Measurements from ENCODE around the gene SWI5. TPM values are rescaled to one million over a fixed set of nuclear protein-coding genes. Genes with fewer than 3 reads are reported as not detected.

The SWI5 gene
- total RNA-seq, 1 experiment from 2014 or later = 22.4 TPM

DNA sequence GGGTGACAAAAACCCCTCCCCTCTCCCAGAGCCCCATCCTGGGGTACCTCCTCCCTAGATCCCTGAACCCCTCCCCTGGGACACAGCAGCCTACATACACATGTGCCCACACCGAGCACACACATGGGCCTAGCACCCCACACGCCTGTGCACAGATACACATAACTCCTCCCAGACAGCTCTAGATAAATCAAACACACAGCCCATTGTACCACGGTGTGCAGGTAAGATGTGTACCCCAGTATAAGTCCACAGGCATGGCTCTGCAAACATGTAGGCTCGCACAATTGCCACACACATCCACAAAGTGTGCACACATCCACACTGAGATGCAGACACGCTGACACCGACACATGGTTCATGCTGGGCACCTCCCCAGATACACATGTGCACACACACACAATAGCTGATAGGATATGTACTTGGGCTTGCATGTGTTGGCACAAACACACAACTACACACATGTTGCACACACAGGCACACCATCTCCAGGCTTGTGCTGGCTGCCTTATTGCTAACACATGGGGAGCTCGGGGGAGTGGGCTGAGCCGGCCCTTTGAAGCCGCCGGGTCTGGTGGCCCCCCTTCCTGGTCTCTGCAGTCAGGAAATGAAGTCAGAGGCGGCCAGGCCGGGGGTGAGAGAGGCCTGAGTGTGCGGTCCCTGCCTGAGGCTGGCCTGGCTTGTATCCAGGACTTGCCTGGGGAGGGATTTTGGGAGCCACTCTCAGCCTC lies 30.5 kb upstream of the SWI5 start:
- Histone ChIP-seq H3K36me3 (ENCODE audit: control insufficient read depth in 1 of 2, insufficient read depth in 2 of 2, low read length in 2 of 2) (no peaks in the 10 kb centered on the region), H2AFZ (ENCODE audit: low read depth, low read length, poor library complexity, severe bottlenecking) (no peak overlapping the region), H3K4me2 (ENCODE audit: low read length) (no peak overlapping the region), H3K79me2 (ENCODE audit: insufficient read depth, low read length) (no peaks in the 10 kb centered on the region), H3K27ac (ENCODE audit: low read depth, low read length) (no peak overlapping the region), H3K9ac (ENCODE audit: low read length) (no peak overlapping the region), H3K4me3 (replicated peaks in 1 of 2; ENCODE audit: low read depth in 1 of 2, low read length in 2 of 2) (no peak overlapping the region), H3K4me1 (ENCODE audit: control insufficient read depth in 1 of 2, insufficient read depth in 2 of 2, low read length in 2 of 2) (peaks cover 4 to 8% of the 10 kb centered on the region in 2 experiments; a peak in 3 of 4 replicates), H3K9me3 (ENCODE audit: control insufficient read depth in 1 of 2, insufficient read depth in 1 of 2, low read depth in 1 of 2, low read length in 2 of 2) (no peaks in the 10 kb centered on the region), H3K9me2 (ENCODE audit: insufficient read depth) (no peaks in the 10 kb centered on the region), H3K27me3 (ENCODE audit: insufficient read depth, low read length) (no peaks in the 10 kb centered on the region), H4K20me1 (ENCODE audit: insufficient read depth) (no peaks in the 10 kb centered on the region)
- DNase-seq (ENCODE audit: low read depth, low spot score) (no peak), ATAC-seq (no peak)
- ChIA-PET POLR2A (no interaction called here), RAD21 (ENCODE audit: low non-redundant PET in 1 of 2, low total read pairs in 2 of 2, uncharacterized antibody in 2 of 2, unreplicated experiment in 2 of 2) (no interaction called here), CTCF (no interaction called here)
- BruUV-seq (replicated peaks) = no TSS peak
- TF ChIP-seq ELF1 (IDR thresholded peaks at IDR 0.05; ENCODE audit: borderline replicate concordance, low read depth) (no peak), TCF7L2 (IDR thresholded peaks at IDR 0.05; ENCODE audit: borderline replicate concordance, extremely low read depth, insufficient read depth, insufficient read length) (peak; percentile 59)
- intact Hi-C loops (cut with micrococcal nuclease) = no loop called here

GRCh38 chr9:128246471-128246870 lies 29.6 kb upstream of the SWI5 start:
- Histone ChIP-seq H4K20me1 (ENCODE audit: insufficient read depth) (no peaks in the 10 kb centered on the region), H3K9me2 (ENCODE audit: insufficient read depth) (no peaks in the 10 kb centered on the region), H3K79me2 (ENCODE audit: insufficient read depth, low read length) (no peaks in the 10 kb centered on the region; the same call in 1 of the 2 replicates), H3K4me1 (ENCODE audit: control insufficient read depth in 1 of 2, insufficient read depth in 2 of 2, low read length in 2 of 2) (peaks cover 5 to 12% of the 10 kb centered on the region in 2 experiments; a peak in 3 of 4 replicates), H3K4me3 (replicated peaks in 1 of 2; ENCODE audit: low read depth in 1 of 2, low read length in 2 of 2) (no peak overlapping the region), H3K36me3 (ENCODE audit: control insufficient read depth in 1 of 2, insufficient read depth in 2 of 2, low read length in 2 of 2) (no peaks in the 10 kb centered on the region), H3K4me2 (ENCODE audit: low read length) (no peak overlapping the region), H3K9me3 (ENCODE audit: control insufficient read depth in 1 of 2, insufficient read depth in 1 of 2, low read depth in 1 of 2, low read length in 2 of 2) (no peaks in the 10 kb centered on the region), H2AFZ (ENCODE audit: low read depth, low read length, poor library complexity, severe bottlenecking) (no peak overlapping the region), H3K9ac (ENCODE audit: low read length) (no peak overlapping the region), H3K27ac (ENCODE audit: low read depth, low read length) (no peak overlapping the region), H3K27me3 (ENCODE audit: insufficient read depth, low read length) (no peaks in the 10 kb centered on the region)
- no TSS peak for BruUV-seq (replicated peaks)
- ChIA-PET POLR2A (no interaction called here), RAD21 (ENCODE audit: low non-redundant PET in 1 of 2, low total read pairs in 2 of 2, uncharacterized antibody in 2 of 2, unreplicated experiment in 2 of 2) (no interaction called here), CTCF (no interaction called here)
- ATAC-seq (no peak), DNase-seq (ENCODE audit: low read depth, low spot score) (no peak)
- intact Hi-C loops (cut with micrococcal nuclease) = no loop called here
- TF ChIP-seq EGR1 (IDR thresholded peaks at IDR 0.05; ENCODE audit: low read depth) = no peak
- no peak for TF ChIP-seq ZBTB33 (IDR thresholded peaks at IDR 0.05; ENCODE audit: extremely low read depth, insufficient replicate concordance, low read length)
- no peak for TF ChIP-seq ELF1 (IDR thresholded peaks at IDR 0.05; ENCODE audit: borderline replicate concordance, low read depth)
- TF ChIP-seq, protein P1, sequence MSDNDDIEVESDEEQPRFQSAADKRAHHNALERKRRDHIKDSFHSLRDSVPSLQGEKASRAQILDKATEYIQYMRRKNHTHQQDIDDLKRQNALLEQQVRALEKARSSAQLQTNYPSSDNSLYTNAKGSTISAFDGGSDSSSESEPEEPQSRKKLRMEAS (IDR thresholded peaks at IDR 0.05) = no peak
- TF ChIP-seq POLR2A (IDR thresholded peaks at IDR 0.05; ENCODE audit: borderline replicate concordance, extremely low read depth, insufficient read depth, insufficient read length) = no peak
- no peak for TF ChIP-seq SRF (IDR thresholded peaks at IDR 0.05; ENCODE audit: low read depth)
- no peak for TF ChIP-seq SP1 (IDR thresholded peaks at IDR 0.05; ENCODE audit: low read depth)
- no peak for TF ChIP-seq POLR2AphosphoS5 (IDR thresholded peaks at IDR 0.05; ENCODE audit: low read depth, low read length)
- TF ChIP-seq RAD21 (IDR thresholded peaks at IDR 0.05; ENCODE audit: low read depth) = no peak
- TF ChIP-seq YY1 (IDR thresholded peaks at IDR 0.05; ENCODE audit: extremely low read depth, insufficient replicate concordance, low read depth, low read length) = no peak
- TF ChIP-seq FOSL1 (IDR thresholded peaks at IDR 0.05; ENCODE audit: low read depth) = no peak
- no peak for TF ChIP-seq EZH2phosphoT487 (IDR thresholded peaks at IDR 0.05; ENCODE audit: borderline replicate concordance)
- TF ChIP-seq, protein P2, sequence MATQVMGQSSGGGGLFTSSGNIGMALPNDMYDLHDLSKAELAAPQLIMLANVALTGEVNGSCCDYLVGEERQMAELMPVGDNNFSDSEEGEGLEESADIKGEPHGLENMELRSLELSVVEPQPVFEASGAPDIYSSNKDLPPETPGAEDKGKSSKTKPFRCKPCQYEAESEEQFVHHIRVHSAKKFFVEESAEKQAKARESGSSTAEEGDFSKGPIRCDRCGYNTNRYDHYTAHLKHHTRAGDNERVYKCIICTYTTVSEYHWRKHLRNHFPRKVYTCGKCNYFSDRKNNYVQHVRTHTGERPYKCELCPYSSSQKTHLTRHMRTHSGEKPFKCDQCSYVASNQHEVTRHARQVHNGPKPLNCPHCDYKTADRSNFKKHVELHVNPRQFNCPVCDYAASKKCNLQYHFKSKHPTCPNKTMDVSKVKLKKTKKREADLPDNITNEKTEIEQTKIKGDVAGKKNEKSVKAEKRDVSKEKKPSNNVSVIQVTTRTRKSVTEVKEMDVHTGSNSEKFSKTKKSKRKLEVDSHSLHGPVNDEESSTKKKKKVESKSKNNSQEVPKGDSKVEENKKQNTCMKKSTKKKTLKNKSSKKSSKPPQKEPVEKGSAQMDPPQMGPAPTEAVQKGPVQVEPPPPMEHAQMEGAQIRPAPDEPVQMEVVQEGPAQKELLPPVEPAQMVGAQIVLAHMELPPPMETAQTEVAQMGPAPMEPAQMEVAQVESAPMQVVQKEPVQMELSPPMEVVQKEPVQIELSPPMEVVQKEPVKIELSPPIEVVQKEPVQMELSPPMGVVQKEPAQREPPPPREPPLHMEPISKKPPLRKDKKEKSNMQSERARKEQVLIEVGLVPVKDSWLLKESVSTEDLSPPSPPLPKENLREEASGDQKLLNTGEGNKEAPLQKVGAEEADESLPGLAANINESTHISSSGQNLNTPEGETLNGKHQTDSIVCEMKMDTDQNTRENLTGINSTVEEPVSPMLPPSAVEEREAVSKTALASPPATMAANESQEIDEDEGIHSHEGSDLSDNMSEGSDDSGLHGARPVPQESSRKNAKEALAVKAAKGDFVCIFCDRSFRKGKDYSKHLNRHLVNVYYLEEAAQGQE (IDR thresholded peaks at IDR 0.05; ENCODE audit: low read depth) = no peak
- no peak for TF ChIP-seq ZFX (IDR thresholded peaks at IDR 0.05)

All from HCT116 (cell line).